ENCODE results near the gene PTPN13.

Gene PTPN13

DNA sequence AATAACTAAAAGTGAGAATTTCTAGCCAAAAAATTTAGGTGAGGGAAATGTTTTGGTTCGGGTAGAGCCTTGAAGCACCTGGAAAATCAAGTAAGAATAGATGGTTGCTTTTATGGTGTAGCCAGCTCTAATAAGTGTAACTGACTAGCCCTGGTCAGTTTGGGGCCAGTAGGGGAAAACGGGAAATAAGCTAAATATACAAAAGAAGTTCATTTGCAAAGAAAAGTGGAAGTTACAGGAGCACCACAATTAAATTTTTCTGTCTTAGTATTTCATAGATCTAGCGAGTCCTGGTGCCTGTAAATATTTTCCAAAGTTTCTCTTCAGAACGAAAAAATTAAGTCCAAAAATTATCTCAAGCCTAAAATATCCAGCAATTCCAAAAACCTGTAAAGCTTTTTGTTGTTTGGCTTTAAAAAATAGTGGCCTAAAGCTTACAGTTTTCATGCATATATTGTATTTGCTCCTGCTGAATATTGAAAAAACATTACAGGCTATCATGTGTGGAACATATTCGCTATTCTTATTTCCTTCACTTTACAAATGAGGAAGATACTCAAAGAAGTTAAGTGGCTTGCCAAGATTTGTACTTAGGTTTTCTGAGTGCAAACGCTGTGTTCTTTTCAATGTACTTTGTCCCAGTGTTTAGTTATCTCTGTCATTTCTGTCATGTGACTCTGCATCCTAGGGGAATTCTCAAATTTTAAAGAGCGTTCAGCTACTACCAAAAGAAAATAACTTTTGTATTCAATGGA lies 7.3 kb upstream of the PTPN13 start:
- no peak for DNase-seq (ENCODE audit: insufficient read length, low spot score)
- no peak for FAIRE-seq

DNA sequence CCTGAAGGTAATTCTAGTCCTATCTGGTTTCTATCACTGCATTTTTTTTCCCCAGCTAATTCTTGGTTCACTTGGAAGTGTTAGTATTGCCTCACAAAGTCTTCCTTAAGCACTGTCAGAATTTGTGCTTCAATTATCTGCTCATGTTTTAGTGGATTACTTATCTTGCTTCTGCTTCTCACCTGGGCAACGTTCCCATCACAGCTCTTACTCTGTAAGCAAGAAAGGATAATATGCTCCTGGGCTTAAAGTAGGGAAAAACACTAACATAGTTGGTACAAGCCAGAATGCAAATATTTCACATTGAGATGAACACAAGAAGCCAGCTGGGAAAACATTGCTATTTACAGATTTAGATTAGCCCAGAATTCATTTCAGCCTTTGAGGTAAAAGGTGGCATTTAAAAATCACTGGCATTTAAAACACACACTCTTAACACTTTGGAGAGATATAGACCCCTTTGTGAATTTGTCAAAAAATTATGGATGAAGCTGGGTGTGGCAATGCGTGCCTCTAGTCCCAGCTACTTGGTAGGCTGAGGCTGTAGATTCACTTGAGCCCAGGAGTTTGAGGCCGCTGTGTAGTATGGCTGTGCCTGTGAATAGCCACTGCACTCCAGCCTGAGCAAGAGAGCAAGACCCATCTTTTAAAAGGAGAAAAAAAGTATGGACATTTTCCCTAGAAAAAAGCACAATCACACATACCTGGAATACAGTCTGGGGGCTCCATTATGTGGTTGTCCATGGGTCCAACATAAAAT lies 6.6 kb upstream of the PTPN13 start:
- DNase-seq (ENCODE audit: insufficient read length, low spot score) = no peak
- no peak for FAIRE-seq

DNA sequence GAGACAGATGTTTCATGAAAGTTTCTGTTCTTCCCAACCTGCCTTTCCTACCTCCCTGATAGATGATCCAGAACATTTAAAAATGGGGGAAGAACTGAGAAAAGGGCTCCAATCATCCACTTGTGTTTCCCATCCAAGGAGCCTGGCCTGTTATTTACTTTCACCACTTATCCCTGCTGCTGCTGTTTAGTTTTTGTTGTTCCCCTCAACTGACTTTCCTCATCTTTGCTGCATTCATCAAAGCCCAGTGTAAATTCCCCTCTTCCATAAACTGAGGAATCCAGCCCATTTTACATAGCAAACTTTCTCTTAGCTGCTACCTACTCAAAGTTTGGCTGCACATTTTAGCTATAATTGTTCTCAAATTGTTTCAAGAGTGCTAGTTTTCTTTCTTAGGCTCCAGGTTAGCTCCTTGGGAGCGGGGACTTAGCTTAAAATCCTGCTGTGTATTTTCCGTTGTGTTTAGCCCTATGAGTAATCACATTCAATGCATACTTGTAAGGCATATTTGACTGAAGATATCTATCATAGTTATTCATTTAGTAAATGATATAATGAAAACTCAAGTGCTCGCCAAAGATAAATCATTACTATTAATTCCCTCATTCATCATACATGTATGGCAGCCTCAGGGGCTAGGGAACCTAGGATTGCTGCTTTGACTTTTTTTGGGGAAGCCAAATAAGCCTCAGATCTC lies 1.4 kb upstream of the PTPN13 start:
- FAIRE-seq (no peak), DNase-seq (ENCODE audit: insufficient read length, low spot score) (no peak)

DNA sequence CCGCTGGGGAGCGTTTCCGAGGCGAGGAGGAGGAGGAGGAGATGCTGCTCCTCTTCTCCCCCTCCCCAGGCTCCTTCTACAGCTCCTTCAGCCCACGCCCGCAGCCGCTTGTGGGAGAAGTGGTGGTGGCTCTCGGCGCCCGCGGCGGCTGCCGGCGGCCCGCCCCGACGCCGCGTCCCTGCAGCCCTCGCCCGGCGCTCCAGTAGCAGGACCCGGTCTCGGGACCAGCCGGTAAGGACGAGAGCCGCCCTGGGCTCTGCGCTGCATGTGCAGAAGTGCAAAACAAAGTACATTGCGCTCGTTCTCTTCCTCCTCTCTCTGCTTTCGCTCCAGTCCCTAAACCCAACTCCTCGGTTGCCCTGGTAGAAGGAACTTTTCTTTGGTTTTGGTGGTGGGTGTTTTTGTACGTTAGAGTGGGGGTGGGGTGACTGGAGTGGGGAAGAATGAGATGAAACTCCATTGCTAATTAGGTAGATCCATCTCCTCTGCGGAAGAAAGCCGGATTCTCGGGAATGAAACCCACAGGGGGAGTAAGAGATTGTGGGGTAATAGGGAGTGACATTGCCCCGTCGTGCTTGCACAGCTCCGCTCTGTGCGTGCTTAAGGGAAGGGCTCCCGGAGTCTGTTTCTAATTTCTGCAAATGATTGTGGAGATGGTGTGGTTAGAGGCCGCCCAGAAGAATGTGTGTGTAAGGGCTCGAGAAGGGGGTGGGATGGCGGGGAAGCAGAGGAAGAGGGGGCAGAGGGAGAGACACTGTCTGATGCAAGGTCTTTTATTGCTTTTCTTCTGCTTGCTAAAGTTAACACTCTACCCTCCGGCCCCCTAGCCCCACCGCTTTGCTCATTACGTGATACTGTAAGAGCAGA lies 677 bp downstream of the PTPN13 start:
- DNase-seq (ENCODE audit: insufficient read length, low spot score) (no peak), FAIRE-seq (no peak)

DNA sequence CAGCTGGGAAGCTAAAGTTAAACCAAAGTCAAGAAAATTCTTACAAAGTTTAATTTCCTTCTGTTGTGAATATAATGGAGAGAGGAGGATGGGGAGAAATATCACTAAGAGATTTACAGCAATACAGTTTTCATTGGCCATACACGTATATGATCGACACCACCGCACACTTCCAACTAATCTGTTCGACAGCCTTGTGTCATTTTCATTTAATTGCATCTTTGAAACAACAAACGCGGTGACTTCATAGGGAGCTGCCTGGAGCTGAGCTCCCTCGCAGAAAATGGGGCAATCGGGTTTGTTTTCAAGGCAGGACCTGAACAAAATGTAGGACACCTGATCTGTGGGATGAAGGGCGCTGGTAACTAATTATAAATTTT lies 1.3 kb downstream of the PTPN13 start:
- no peak for DNase-seq (ENCODE audit: insufficient read length, low spot score)
- FAIRE-seq = no peak

DNA sequence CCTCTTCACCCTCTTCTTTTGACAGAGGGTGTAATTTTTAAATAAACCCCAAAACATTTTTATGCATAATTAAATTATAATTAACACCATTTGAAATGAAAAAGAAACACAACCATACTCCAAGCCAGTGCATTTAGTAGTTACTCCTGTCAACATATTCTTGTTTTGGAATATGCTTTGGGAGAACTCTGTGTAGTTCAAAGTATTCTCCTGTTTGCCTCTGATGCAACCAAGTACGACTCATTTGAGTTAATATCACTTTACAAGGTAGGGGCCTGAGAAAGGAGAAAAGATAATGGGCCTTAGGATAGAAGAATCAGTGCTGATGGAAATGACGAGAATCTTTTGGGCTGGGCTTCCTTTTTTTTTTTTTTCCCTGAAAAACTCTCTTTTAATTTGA lies 2.7 kb downstream of the PTPN13 start:
- no peak for FAIRE-seq
- no peak for DNase-seq (ENCODE audit: insufficient read length, low spot score)

DNA sequence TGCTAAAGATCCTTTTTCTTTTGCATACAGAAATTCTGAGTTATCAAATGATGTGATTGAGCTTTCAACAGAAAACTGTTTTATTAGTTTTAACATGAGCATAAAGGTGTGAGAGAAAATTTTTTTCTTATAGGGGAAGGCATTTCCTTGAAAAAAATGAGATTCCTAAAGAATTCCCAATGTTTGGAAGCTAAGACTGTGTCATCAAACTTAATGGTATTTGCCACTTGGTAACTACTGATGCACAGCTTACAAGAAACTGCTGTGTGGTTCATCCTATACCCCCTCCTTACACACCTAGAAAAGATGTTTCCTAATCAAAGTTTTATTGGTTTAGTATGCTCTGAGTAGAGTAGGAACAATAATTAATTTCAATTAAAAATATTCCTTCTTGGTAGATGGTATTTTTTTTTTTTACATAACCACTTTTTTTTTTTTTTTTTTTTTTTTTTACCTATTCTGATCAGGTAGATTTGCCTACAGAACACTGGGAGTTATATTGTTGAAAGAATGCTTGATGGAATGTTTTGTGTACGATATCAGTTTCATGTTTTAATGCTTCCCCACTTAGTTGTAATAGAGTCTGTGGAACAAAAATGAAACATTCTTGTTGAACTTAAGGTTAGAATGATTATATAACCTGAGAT lies 6.0 kb downstream of the PTPN13 start:
- no peak for FAIRE-seq
- no peak for DNase-seq (ENCODE audit: insufficient read length, low spot score)

DNA sequence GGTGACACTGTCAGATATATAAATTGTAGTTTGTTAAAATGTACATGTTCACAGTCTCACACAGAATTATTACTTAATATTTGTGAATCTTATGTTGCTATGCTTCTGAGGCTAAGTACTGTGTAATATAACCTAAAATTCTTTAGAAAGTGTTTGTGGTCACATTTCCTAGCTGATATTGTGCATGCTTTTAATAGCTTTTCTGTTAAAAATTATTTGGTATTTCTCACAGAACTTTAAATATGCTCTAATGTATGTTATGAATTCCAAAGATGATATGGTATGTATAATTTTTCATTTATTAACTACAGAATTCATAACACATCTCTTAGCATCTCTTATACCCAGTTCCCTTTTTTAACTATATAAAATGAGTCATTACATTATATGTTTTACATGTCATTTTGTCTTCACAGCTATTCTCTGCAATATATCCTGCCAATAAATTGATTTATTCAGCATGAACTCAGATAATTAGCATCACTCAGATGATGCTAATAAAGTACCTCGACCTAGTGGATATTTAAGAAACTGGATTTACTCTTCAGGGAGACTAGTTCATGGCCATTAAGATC lies 9.3 kb downstream of the PTPN13 start:
- FAIRE-seq = no peak
- DNase-seq (ENCODE audit: insufficient read length, low spot score) = no peak

DNA sequence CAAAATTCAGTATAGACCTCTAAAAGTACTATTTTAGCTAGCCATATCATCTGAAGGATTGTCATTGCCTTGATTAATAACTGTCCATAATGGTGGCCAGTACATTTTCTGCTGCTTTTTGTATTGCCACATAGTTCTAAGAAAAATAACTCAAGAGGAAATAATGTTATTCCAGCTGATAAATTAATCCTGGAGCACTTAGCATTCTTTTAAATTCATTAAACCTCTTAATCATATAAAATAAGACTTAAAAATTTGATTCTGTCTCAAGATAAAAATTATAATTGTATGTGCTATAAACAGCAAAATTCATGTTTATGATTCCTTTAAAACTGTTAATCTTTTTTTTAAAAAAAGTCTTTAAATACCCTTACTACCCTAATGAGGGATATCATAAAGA lies 12.7 kb downstream of the PTPN13 start:
- no peak for FAIRE-seq
- no peak for DNase-seq (ENCODE audit: insufficient read length, low spot score)

DNA sequence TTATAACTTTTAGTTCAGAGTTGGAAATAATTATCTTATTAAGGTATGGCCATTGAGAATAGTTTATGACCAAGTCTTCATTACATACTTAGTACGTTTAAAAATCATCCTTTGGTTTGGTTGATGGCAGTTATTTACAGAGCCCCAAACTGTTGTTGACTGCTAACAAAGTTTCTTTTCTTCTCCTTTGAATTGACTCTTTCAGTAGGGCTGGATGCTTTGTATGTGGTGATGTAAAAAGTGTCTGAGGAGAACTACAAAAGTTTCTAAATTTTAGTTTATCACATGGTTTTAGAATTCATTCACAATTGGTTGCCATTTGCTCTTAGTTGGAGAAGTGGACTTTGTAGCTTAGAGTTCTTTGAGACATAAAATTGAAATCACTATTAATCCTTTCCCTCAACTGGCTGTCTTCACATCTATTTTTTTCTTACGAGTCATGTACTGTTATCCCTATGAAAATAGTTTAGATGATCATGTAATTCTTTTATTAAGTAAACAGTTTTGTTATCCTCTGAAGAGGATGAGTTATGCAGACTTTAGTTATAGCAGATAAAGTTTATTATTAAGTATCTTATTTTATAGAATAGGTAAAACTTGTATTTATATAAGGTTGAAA lies 14.8 kb downstream of the PTPN13 start:
- DNase-seq (ENCODE audit: insufficient read length, low spot score) (no peak), FAIRE-seq (no peak)

DNA sequence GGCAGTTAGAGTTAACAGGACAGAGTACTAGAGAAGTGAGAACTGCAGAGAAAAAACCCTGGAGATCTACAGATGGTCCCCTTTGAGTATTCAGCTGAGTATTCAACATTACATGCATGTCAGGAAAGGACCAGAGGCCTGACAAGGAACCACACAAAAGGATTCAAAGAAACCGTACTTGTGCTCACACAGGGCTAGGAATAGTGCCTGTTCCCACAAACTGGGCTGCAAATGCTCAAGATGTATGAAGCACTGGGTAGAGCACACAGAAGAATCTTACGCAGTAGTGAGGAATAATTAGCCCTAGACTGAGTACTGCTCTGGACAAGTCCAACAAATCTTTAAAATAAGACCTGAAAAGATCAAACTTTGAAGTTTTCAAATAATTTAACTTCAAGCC lies 17.6 kb downstream of the PTPN13 start:
- DNase-seq (ENCODE audit: insufficient read length, low spot score) (no peak), FAIRE-seq (no peak)

DNA sequence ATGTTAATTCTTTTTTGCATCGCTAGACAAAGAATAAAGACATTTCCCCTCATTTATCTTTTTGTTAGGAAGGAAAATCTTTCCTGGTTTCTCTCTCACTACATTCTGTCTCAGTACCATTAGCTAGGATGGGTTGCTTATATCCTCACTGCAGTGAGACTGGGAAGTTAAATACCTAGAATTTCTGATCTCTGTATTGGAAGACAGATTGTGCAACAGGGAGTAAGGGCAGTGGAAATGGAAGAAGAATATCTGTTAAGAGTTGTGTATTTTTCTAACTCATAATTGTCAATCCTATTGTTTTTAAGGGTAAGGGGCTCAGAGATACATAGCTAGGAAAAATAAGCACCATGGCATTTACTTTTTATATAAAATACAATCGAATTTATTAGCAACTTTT lies 19.6 kb downstream of the PTPN13 start:
- FAIRE-seq (no peak), DNase-seq (ENCODE audit: insufficient read length, low spot score) (no peak)

DNA sequence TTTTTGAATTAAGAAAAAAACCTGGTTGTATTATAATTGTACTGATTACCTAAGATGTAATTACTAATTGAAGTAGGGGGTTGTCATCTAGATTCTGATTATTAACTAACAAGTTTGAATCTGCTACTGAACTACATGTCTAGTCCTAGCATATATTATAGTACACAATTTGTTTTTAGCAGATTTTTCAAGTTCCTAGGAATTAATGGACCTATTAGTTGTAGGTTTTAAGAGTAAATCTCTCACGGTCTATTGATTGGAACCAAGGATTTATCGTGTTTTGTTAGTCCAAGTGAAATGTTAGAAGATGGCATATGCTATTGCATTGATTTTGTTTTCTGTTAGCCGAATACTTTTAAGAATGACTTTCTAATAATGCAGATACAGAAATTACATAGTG lies 20.8 kb downstream of the PTPN13 start:
- FAIRE-seq (no peak), DNase-seq (ENCODE audit: insufficient read length, low spot score) (no peak)

DNA sequence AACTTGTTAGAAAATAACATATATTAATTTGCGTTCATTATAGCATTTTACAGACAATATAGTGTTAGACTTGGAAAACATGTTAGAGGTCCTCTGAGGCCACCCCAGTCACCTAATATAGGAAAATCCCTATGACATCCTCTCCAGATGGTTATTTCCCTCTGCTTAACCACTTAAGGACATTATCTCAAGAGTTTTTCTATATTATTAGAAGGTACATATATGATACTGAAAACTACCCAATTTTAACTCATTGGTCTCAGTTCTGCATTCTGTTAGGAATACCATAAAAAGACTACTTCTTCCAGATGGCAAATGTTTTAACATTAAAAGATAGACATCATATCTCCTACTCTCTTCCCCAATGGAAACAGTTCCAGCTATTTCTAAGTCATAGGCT lies 21.4 kb downstream of the PTPN13 start:
- DNase-seq (ENCODE audit: insufficient read length, low spot score) (no peak), FAIRE-seq (no peak)

DNA sequence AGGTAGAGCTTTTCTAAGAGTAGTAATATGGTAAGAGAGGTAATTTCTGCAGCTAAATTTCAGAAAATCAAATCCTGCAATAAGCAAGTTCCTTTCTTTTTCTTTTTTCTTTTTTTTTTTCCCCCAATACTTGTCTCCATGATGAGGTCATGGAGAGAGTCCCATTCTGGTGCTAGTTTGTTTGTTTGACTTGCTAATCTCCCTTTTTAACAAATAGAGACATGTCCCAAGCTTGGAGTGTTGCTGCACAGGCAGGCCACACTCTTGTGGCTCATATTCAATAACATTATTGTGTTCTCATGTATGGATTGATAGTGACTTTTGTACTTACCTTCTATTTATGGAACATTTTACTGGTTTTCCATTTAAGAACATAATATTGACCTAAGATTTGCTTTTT lies 25.5 kb downstream of the PTPN13 start:
- DNase-seq (ENCODE audit: insufficient read length, low spot score) = no peak
- FAIRE-seq = no peak

DNA sequence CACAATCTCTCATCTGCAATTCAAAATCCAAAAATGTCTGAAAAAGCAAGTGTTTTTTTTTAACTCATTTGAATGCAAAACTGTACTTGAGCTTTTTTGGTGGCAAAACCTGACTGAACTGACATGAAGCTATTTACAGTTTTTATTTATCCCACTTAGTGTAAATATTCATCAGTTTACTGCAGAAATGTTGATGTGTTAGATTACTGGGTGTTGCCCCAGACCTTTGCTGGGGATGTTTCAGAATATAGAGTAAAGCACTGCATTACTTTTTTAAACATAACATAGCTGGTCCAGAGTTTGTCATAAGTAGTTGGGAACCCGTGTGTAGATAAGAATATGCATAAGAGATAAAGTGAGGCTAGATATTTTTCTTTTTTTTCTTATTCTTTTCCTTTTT lies 27.3 kb downstream of the PTPN13 start:
- no peak for DNase-seq (ENCODE audit: insufficient read length, low spot score)
- no peak for FAIRE-seq

DNA sequence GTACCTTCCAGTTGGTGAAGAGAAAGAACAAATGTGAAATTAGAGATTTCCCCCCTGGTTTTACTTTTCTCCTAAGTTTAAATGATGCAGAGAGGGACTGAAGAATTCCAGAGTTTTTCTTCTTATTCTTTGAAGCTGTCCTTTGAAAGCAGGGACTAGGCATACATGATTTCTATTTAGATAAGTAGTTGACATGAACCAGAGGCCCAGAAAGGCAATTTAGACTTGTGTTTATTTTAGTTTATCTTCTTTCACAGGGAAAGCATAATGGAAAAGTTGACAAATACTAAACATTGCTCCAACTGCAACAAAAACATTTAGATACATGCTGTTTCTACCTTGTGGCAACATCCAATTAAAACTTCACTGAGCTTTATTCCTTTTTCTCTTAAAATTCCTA lies 32.0 kb downstream of the PTPN13 start:
- DNase-seq (ENCODE audit: insufficient read length, low spot score) = no peak
- FAIRE-seq = no peak

DNA sequence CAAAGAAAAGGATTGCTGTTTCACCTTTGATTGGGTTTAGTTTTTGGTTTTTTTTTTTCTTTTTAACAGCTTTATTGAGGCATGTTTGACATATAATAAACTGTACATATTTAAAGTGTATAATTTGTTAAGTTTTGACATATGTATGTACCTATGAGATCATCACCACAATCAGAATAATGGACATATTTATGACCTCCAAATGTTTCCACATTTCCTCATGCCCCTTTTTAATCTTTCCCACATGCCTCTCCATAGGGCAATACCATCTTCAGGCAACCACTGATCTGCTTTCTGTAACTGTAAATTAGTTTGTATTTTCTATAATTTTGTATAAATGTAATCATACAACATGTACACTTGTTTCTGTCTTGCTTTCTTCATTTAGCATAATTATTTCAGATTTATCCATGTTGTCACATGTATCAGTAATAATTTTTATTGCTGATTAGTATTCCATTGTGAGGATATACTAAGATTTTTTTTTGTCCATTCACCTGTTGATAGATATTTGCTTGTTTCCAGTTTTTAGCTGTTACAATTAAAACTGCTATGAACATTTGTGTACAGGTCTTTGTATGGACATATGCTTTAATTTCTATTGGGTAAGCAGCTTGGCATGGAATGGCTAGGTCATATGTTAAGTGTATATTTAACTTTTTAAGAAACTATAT lies 33.5 kb downstream of the PTPN13 start:
- FAIRE-seq (no peak), DNase-seq (ENCODE audit: insufficient read length, low spot score) (no peak)

DNA sequence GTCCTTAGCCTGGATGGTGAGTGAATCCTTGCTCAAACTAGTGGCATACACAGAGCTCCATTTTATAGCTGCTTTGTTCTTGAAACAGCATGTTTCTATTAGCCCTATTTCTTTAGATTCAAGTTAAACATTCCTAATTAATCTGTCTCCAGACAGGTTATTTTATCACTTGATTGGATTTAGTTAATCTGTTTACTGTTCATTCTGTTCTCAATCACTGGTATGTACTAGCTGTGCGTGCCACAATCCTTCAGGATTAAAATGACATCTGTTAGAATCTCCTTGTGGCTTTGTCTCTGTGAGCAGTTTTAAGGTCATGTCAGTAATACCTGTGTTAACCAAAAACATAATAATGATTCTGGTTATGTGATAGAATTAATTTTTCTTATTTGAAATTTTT lies 36.5 kb downstream of the PTPN13 start:
- no peak for FAIRE-seq

More for the DNA sequence above, 36.5 kb downstream of the PTPN13 start:
- DNase-seq (ENCODE audit: insufficient read length, low spot score) = no peak

Measured in GM19239 (cell line).